ENCODE measurements around the gene ZHX3.

The ZHX3 gene

DNA sequence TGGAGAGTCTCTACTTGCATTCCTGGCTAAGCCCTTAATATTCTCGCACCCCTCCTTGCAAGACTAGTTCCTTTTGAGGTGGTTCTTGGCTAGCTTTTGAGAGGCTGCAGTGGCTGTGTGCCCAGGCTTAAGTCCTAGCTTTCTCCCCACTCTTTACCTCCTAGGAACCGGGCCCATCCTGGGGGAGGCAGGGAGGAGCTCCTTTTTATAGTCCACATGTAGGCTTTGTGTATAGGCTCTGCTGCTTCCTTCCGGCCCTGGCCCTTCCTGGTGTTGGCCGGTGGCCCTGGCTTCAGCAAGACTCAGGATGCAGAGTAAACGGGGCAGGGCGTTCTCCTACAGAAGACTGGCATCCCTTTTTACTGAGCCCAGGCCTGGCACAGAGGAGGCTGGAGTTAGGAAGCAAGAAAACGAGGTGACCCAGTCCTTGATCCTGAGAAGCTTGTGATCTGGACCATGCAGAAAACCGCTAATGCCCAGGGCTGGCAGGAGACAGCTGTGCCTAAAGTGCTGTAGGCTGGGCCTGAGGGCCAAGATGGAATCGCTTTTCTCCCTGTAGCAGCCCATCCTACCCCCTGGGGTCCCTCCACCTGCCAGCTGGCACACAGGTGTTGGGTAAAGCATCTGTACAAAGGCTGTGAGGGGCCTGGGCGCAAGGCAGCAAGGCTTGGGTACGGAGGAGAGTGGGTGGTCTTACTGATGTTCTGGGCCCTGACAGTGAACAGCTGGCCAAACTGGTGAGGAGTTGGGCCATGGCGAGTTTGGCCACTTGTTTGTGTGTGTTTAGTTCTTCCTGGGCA lies 171.5 kb downstream of the ZHX3 start:
- Histone ChIP-seq H3K36me3 (ENCODE audit: insufficient read depth, low read depth, low read length) (peaks cover 22% of the 10 kb centered on the region), H3K9me3 (ENCODE audit: insufficient read depth, low read depth, low read length) (no peaks in the 10 kb centered on the region), H3K4me1 (ENCODE audit: insufficient read depth, low read length) (peaks cover 3% of the 10 kb centered on the region; the same call in 1 of the 2 replicates), H3K4me3 (ENCODE audit: low read length) (no peak overlapping the region), H3K27me3 (ENCODE audit: insufficient read depth, low read length) (no peaks in the 10 kb centered on the region), H3K9ac (ENCODE audit: low read depth, low read length) (no peak overlapping the region), H3K27ac (ENCODE audit: low read length) (no peak overlapping the region)

DNA sequence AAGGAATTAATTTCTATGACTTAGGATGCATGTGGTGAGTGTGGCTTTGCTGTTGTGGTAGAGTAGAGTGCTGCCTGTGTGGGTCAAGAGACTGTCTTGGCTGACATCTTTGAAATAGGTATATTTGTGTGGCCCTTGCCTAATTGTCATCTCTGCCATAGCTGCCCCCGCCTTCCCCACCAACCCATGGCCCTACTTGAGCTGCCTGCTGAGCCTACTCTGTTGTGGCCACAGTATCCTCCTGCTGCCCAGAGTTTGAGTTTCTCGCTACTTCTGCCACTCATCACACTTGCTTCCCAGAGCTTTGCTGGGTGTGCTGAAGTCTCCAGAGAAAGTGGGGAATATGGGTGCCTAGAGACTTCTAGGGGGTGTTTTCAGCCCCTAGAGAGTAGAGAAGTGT lies 172.2 kb downstream of the ZHX3 start:
- Histone ChIP-seq H3K4me1 (ENCODE audit: insufficient read depth, low read length) (peaks cover 9% of the 10 kb centered on the region; the same call in 1 of the 2 replicates), H3K9ac (ENCODE audit: low read depth, low read length) (no peak overlapping the region), H3K27me3 (ENCODE audit: insufficient read depth, low read length) (no peaks in the 10 kb centered on the region), H3K4me3 (ENCODE audit: low read length) (no peak overlapping the region), H3K9me3 (ENCODE audit: insufficient read depth, low read depth, low read length) (no peaks in the 10 kb centered on the region), H3K36me3 (ENCODE audit: insufficient read depth, low read depth, low read length) (peaks cover 26% of the 10 kb centered on the region), H3K27ac (ENCODE audit: low read length) (no peak overlapping the region)

DNA sequence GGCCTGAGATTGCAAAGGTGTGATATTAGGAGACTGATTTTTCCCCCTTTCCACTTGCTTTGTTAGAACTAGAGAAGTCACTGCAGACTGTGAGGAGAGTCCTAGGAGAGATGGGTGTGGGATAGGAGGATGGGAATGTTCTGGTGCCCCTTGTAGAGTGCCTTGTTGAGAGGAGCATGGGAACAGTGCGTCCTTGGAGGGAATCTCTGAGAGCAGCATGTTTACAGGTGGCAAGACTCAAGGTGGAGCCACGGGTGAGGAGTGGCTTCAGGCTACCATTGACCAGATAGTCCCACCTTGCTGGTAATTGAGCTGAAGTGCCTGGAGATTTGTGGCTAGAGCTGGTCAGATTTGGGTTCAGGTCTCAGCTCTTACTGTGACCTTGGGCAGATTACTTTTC lies 174.2 kb downstream of the ZHX3 start:
- H3K9ac ChIP-seq (ENCODE audit: low read depth, low read length) = no peak overlapping the region
- H3K27ac ChIP-seq (ENCODE audit: low read length) = no peak overlapping the region
- H3K9me3 ChIP-seq (ENCODE audit: insufficient read depth, low read depth, low read length) = no peaks in the 10 kb centered on the region
- H3K4me1 ChIP-seq (ENCODE audit: insufficient read depth, low read length) = peaks cover 25% of the 10 kb centered on the region
- H3K36me3 ChIP-seq (ENCODE audit: insufficient read depth, low read depth, low read length) = peaks cover 32% of the 10 kb centered on the region
- H3K4me3 ChIP-seq (ENCODE audit: low read length) = no peak overlapping the region
- H3K27me3 ChIP-seq (ENCODE audit: insufficient read depth, low read length) = no peaks in the 10 kb centered on the region

DNA sequence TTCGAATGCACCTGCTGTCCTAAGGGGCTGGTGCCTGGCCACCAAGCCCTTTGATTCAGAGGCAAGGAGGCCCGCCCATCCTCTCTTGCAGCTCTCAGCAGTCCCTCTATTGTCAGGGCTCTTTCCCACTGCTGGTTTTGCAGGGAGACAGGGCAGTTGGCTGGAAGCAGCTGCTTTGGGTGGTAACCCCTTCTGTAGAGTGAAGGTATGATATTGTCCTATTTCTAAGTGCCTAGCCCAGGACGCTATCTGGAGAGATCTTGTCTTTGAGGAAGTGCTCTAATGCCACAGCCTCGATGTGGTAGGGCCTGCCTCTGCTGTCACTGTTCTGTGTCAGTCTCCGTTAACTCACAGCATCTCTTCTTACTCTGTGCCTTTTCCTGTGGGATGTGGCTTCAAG lies 174.6 kb downstream of the ZHX3 start:
- H3K36me3 ChIP-seq (ENCODE audit: insufficient read depth, low read depth, low read length) = peaks cover 31% of the 10 kb centered on the region; the same call in 1 of the 2 replicates
- no peaks in the 10 kb centered on the region for H3K27me3 ChIP-seq (ENCODE audit: insufficient read depth, low read length)
- H3K9me3 ChIP-seq (ENCODE audit: insufficient read depth, low read depth, low read length) = no peaks in the 10 kb centered on the region
- no peak overlapping the region for H3K27ac ChIP-seq (ENCODE audit: low read length)
- H3K4me1 ChIP-seq (ENCODE audit: insufficient read depth, low read length) = peaks cover 25% of the 10 kb centered on the region
- no peak overlapping the region for H3K4me3 ChIP-seq (ENCODE audit: low read length)
- no peak overlapping the region for H3K9ac ChIP-seq (ENCODE audit: low read depth, low read length)

DNA sequence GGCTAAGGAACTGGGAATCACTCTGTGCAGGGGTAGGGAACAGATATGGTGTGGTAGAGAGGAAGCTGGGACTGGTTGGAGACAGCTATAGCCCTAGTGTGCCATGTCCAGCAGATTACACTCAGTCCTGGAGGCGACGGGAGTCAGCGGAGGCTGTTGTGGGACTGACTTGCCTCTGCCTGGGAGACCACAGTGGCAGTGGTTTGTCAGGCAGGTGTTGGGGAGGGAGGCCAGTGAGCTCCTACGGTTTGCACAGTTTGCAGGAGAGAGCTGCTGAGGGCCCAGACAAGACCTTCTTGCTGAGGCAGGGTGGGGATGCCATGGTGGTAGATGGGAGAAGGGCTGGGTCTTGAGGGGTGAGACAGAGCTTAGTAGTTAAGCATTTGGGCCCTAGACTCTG lies 175.3 kb downstream of the ZHX3 start:
- no peaks in the 10 kb centered on the region for H3K27me3 ChIP-seq (ENCODE audit: insufficient read depth, low read length)

DNA sequence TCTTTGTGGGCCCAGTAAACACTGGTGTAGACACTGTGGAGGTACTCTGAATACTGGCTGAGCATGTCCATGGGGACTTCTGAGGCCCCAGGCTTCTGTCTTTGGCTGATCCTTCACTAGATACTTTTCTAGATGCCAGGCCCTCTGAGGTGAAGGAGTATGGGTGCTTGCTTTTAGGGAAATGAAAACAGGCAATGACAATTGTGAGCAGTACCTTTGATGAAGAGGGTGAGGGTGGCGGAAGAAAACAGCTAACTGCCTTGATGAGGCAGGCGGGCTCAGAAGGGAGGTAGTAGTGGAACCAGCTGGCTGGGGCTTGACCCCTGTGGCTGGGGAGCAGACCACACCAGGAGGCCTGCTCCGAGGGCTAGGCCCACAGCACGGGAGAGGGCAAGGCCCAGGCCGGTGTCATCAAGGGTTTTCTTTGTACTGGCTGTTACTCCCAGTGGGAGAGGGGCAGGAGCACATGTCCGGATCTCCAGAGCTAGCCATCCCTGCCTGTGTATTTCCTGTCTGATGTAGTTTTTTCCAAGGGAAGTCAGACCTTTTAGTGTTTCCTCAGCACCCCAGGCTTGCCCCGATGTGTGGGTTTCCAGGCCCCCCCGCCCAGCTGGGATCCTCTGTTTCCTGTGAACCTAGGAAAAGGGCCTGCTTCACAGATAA lies 176.2 kb downstream of the ZHX3 start:
- peak overlapping the region; percentile 79; the same call in 1 of the 2 replicates for H3K4me3 ChIP-seq (ENCODE audit: low read length)
- H3K9me3 ChIP-seq (ENCODE audit: insufficient read depth, low read depth, low read length) = no peaks in the 10 kb centered on the region
- peaks cover 25% of the 10 kb centered on the region for H3K4me1 ChIP-seq (ENCODE audit: insufficient read depth, low read length)
- peaks cover 2% of the 10 kb centered on the region; the same call in 1 of the 2 replicates for H3K27me3 ChIP-seq (ENCODE audit: insufficient read depth, low read length)
- H3K27ac ChIP-seq (ENCODE audit: low read length) = no peak overlapping the region
- H3K36me3 ChIP-seq (ENCODE audit: insufficient read depth, low read depth, low read length) = peaks cover 28% of the 10 kb centered on the region; the same call in 1 of the 2 replicates
- peak overlapping the region; percentile 45; the same call in 1 of the 2 replicates for H3K9ac ChIP-seq (ENCODE audit: low read depth, low read length)

More for the DNA sequence above, 175.3 kb downstream of the ZHX3 start:
- Histone ChIP-seq H3K9me3 (ENCODE audit: insufficient read depth, low read depth, low read length) (no peaks in the 10 kb centered on the region), H3K4me3 (ENCODE audit: low read length) (no peak overlapping the region), H3K4me1 (ENCODE audit: insufficient read depth, low read length) (peaks cover 25% of the 10 kb centered on the region), H3K9ac (ENCODE audit: low read depth, low read length) (no peak overlapping the region), H3K27ac (ENCODE audit: low read length) (no peak overlapping the region), H3K36me3 (ENCODE audit: insufficient read depth, low read depth, low read length) (peaks cover 31% of the 10 kb centered on the region; the same call in 1 of the 2 replicates)

DNA sequence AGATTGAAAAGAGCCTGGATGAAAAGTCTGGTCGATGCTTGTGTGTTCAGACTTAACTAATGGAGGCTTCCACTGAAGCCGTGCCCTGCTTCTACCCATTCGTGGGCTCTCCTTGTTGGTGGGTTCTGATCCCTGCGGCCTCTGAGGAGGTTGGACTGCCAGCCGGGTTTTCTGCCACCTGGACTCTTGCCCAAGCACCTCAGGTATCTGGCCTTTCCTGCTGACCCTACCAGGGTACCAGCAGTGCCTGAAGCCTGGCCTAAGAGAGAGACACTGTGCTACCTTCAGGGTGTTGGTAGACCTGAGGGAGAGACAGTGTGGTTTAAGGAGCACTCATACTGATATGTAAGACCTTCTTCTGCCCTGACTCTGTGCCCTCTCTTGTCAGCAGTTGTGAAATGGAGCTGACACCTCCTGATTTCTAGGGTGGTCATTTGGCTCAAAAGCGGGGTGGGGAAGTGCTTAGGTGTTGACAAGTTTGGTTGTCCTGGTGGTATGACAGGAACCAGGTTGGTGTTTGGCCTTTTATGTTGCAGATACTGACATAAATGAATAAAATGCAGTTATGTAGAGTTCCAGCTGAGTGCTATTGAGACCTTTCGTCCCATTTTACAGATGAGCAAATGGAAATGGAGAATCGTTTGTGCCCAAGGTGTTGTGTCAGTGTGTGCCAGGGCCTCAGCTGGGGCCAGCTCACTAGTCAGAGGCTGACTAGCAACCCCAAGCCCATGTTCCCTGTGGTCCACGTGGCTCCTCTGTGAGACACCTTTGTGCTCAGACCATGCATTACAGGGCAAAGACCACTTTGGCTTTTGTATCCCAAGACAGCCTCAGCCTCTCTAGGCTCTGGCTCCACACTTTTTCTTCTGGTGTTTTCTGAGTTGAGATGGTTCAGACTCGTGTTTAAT lies 177.1 kb downstream of the ZHX3 start:
- H3K4me1 ChIP-seq (ENCODE audit: insufficient read depth, low read length) = peaks cover 28% of the 10 kb centered on the region

DNA sequence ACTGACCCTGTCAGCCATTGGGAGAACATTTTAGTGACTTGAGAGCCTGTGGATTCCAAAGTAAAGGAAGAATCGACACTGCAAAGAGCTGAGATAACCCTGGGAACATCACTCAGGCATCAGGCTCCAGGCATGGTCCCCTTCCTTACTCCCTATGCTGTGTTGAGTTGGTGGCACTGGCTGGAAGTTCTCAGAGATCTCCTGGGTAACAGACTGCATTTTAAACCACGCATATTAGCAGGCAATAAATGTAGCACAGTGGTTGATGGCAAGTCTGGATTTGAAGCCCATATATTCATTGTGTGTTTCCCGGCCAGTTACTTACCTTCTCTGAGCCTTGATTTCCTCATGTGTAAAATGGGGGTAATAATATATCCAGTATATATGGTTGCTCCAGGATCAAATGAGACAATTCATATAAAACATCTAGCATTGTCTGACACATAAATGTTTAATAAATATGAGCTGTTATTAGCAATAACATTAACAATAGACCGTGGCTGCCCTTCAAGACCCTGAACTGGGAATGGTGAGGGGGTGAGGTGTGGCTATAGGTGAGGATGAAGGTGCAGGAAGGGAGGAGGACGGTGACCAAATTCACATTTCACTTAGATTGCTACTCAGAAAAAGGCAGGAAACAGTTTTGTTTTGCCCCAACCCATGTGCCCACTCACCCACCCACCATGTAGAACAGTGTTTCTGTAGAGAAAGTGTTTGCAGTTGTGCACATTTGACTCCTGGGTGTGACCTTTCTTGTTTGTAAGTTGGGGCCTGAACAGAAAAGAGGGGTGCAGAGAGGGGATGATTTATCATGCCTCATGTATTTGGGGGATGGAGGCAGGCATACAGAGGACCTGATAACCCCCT lies 178.1 kb downstream of the ZHX3 start:
- Histone ChIP-seq H3K9me3 (ENCODE audit: insufficient read depth, low read depth, low read length) (no peaks in the 10 kb centered on the region), H3K27ac (ENCODE audit: low read length) (no peak overlapping the region), H3K27me3 (ENCODE audit: insufficient read depth, low read length) (peaks cover 10% of the 10 kb centered on the region; the same call in 1 of the 2 replicates), H3K36me3 (ENCODE audit: insufficient read depth, low read depth, low read length) (peaks cover 27% of the 10 kb centered on the region; the same call in 1 of the 2 replicates), H3K4me1 (ENCODE audit: insufficient read depth, low read length) (peaks cover 30% of the 10 kb centered on the region), H3K4me3 (ENCODE audit: low read length) (peak overlapping the region; percentile 79), H3K9ac (ENCODE audit: low read depth, low read length) (peak overlapping the region; percentile 89; the same call in 1 of the 2 replicates)

More for the DNA sequence above, 177.1 kb downstream of the ZHX3 start:
- no peak overlapping the region for H3K27ac ChIP-seq (ENCODE audit: low read length)
- peak overlapping the region; percentile 89; the same call in 1 of the 2 replicates for H3K9ac ChIP-seq (ENCODE audit: low read depth, low read length)
- H3K36me3 ChIP-seq (ENCODE audit: insufficient read depth, low read depth, low read length) = peaks cover 28% of the 10 kb centered on the region; the same call in 1 of the 2 replicates
- peaks cover 10% of the 10 kb centered on the region; the same call in 1 of the 2 replicates for H3K27me3 ChIP-seq (ENCODE audit: insufficient read depth, low read length)
- H3K9me3 ChIP-seq (ENCODE audit: insufficient read depth, low read depth, low read length) = no peaks in the 10 kb centered on the region
- peak overlapping the region; percentile 79; the same call in 1 of the 2 replicates for H3K4me3 ChIP-seq (ENCODE audit: low read length)

DNA sequence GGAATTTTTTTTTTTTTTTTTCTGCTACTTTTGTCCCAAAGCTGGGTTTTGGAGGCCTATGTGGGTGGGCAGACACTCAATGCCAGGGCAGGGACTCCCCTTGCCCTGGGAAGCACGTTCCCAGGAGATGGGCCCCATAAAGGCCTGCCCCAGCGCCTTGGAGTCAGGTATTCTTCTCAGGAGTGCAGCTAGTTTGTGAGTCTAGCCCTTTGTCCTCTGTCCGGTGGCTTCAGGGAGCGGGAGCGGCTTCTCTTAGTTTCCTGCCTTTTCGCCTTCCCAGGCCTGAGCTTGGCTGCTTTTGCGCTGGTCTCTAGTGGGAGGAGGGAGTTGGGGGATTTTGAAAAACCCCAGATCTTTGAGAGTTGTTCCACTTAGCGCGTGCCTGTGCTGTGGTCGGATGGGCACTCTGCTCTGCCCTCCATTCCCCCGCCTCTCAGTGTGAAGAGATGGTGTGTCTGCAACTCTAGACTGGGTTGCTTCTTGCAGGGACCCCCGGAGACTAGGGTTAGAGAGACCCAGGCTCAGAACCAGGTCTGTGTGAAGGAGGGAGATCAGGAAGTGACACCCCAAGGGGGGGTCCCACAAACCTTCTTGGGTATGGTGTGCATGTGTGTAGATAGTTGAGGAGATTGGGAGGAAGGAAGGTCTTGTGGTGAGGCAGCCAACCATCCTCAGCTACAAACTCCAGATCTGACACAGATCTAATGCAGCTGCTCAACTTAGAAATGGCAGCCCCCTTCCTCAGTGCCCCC lies 178.9 kb downstream of the ZHX3 start:
- Histone ChIP-seq H3K4me1 (ENCODE audit: insufficient read depth, low read length) (peaks cover 30% of the 10 kb centered on the region), H3K9me3 (ENCODE audit: insufficient read depth, low read depth, low read length) (no peaks in the 10 kb centered on the region), H3K9ac (ENCODE audit: low read depth, low read length) (peak overlapping the region; percentile 89), H3K27me3 (ENCODE audit: insufficient read depth, low read length) (peaks cover 10% of the 10 kb centered on the region; the same call in 1 of the 2 replicates), H3K27ac (ENCODE audit: low read length) (peak overlapping the region; percentile 1), H3K36me3 (ENCODE audit: insufficient read depth, low read depth, low read length) (peaks cover 19% of the 10 kb centered on the region; the same call in 1 of the 2 replicates), H3K4me3 (ENCODE audit: low read length) (peak overlapping the region; percentile 79)

Measured in iPS-20b (cell line).